Measurements from ENCODE around the gene LPIN1.

- TF ChIP-seq CTCF (conservative IDR thresholded peaks at IDR 0.05 in 1 of 2, IDR thresholded peaks at IDR 0.05 in 1 of 2; ENCODE audit: extremely low read depth in 1 of 2, insufficient read depth in 1 of 2, low read depth in 1 of 2, low read length in 2 of 2): no peak
- TF ChIP-seq EZH2 (IDR thresholded peaks at IDR 0.05; ENCODE audit: borderline replicate concordance, low read length): no peak
Observed at GRCh38 chr2:11697103-11697871, 49.1 kb upstream of the LPIN1 start.

All from mammary epithelial cell (primary cell).